Hepatic stellate cell (primary cell): ENCODE results near the gene ZBTB11.
"Not testable (repeated sequence)": the region's sequence is repeated elsewhere in the genome, so short reads cannot be mapped to it uniquely, and the experiment has no call there.

Source experiments
- DNase-seq: peaks from one replicate; pipeline ENCODE4 v3.0.0; 2011; ENCODE audit warnings: low spot score

The ZBTB11 gene

GRCh38 chr3:101643009-101643844 lies 33.7 kb downstream of the ZBTB11 start:
- DNase-seq: no peak

- no peak for DNase-seq
Observed at GRCh38 chr3:101642441-101642840, 34.5 kb downstream of the ZBTB11 start.

- DNase-seq: not testable (repeated sequence)
Observed at GRCh38 chr3:101641397-101642115, 35.4 kb downstream of the ZBTB11 start.

GRCh38 chr3:101640256-101640655 lies 36.7 kb downstream of the ZBTB11 start:
- no peak for DNase-seq

- no peak for DNase-seq
Observed at GRCh38 chr3:101639280-101639963, 37.5 kb downstream of the ZBTB11 start.

- no peak for DNase-seq
Observed at GRCh38 chr3:101638261-101638745, 38.6 kb downstream of the ZBTB11 start.

GRCh38 chr3:101637451-101637850 lies 39.5 kb downstream of the ZBTB11 start:
- no peak for DNase-seq

- DNase-seq: peak; percentile 41
Observed at GRCh38 chr3:101635954-101636798, 40.8 kb downstream of the ZBTB11 start.

- no peak for DNase-seq
Observed at GRCh38 chr3:101635345-101635744, 41.6 kb downstream of the ZBTB11 start.

GRCh38 chr3:101634591-101635196 lies 42.2 kb downstream of the ZBTB11 start:
- no peak for DNase-seq

- no peak for DNase-seq
Observed at GRCh38 chr3:101633186-101633585, 43.7 kb downstream of the ZBTB11 start.

- no peak for DNase-seq
Observed at GRCh38 chr3:101632586-101632985, 44.3 kb downstream of the ZBTB11 start.

- DNase-seq: not testable (repeated sequence)
Observed at GRCh38 chr3:101631959-101632358, 45.0 kb downstream of the ZBTB11 start.

GRCh38 chr3:101631098-101631796 lies 45.7 kb downstream of the ZBTB11 start:
- no peak for DNase-seq

- no peak for DNase-seq
Observed at GRCh38 chr3:101629219-101629618, 47.7 kb downstream of the ZBTB11 start.

GRCh38 chr3:101625879-101626278 lies 51.1 kb downstream of the ZBTB11 start:
- DNase-seq: no peak

- DNase-seq: no peak
Observed at GRCh38 chr3:101624857-101625256, 52.1 kb downstream of the ZBTB11 start.

GRCh38 chr3:101623656-101624055 lies 53.3 kb downstream of the ZBTB11 start:
- no peak for DNase-seq

- DNase-seq: no peak
Observed at GRCh38 chr3:101619734-101620133, 57.2 kb downstream of the ZBTB11 start.

GRCh38 chr3:101618726-101619125 lies 58.2 kb downstream of the ZBTB11 start:
- no peak for DNase-seq

GRCh38 chr3:101617478-101617877 lies 59.5 kb downstream of the ZBTB11 start:
- no peak for DNase-seq
